ENCODE measurements around the gene CCDC137.
A peak's percentile ranks its signal among the peaks of the same experiment; 100 is the strongest.
"Not testable (repeated sequence)": the region's sequence is repeated elsewhere in the genome, so short reads cannot be mapped to it uniquely, and the experiment has no call there.

The CCDC137 gene

DNA sequence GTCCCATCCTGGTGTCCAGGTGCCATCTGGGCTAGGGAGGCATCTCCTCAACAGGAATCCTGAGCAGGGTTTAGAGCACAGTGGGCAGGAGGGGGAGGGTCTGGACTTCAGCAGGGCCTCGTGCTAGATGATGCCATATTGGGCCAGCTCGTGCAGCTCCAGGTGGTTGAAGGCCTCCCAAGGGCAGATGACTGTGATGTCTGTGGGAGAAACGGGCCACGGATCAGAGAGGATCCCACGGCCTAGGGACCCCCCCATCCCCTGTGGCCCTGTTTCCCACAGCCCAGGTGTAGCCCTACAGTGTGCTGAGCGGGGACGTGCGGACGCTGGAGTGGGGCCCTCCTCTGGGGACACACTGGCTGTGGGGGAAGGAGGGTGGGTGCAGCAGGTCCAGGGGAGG, 15.6 kb upstream of the CCDC137 start:
- no peak for DNase-seq (ENCODE audit: low read depth in 2 of 2)

DNA sequence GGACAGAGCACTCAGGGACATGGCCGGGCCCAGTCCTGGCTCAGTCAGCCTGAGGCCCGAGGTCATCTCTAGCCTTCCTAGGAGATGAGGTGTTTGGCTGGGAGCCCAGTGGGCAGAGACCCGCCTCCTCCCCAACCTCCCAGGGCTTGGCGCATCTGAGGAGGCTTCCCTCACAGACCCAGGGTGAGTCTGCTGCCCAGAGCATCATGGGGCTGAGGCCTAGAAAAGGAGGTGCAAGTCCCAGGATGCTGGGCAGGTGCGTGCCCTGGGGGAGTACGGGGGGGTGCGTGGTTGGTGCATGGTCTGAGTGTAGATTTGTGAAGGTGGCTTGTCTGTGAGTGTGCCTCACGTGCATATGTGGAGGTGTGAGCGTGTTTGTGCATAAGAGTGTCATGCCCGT, 14.8 kb upstream of the CCDC137 start:
- no peak for DNase-seq (ENCODE audit: low read depth in 2 of 2)

DNA sequence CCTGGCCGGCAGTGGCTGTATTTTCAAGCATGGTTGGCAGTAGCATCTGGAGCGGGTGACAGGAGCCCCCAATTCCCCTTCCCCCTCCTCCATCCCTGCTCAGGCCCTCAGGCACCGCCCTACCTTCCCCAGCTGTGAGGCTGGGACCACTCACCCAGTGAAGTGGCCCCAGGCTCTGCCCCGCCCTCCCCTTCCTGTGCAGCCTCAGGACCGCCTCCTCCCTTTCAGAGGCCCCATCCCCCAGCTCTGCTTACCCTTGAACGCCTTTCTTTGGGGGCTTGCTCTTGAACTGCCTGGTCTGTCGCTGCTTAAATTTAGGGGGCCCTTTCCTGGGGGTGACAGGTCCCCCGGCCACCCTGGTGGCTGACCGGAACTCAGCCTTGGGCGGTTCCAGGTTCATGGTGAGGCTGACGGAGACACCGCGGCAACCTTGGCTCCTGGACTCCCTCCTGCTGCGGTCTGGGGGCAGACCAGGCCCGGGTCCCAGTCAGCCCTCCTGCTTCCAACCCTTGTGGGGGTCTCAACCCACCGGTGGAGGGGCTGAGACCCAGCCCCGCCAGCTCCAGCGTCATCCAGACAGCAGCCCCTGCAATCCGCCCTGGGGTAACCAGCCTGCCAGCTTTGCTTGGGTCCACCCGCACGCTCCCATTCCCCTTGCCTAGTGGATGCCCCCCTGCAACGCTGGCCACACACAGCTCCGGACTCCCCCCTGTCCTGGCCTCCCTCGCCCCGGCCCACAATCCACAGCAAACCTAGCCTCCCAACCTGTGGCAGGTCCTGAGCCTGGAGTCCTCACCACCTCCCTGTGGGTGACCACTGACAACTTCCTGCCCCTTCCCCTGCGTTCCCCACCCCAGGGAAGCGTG, 13.4 kb upstream of the CCDC137 start:
- no peak for DNase-seq (ENCODE audit: low read depth in 2 of 2)

DNA sequence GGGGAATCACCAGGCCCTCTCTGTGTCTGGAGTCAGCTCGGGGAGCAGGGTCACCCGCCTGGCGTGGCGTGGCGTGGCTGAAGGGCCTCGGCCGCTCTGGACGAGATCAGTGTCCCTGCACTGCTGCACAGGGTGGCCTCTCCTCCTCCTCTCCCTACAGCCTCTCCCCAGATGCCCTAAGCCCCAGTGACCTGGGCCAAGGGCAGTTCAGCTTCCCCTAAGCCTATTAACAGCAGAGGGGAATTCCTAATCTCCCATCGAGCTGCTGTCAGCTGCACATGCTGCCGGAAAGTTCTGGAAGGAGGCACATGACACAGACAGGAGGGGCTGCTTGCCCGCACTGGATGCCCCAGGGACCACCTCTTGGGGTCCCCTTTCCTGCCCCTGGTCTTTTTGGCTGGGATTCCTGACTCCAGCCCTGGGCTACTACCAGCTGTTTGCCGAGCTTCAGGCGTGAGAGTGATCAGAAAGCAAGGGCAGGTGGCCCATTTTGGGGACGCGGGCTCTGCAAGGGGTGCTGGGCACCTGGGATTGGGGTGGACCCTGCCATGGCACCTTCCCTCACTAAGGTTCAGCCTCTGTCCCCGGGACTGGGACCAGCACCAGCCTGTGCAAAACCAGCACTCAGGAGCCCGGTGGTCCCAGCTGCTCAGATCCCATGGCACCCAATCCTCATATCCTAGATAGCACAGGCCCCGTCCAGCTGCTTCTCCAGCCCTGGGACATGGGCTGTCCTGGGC, 11.0 kb upstream of the CCDC137 start:
- DNase-seq (ENCODE audit: low read depth in 2 of 2): no peak

DNA sequence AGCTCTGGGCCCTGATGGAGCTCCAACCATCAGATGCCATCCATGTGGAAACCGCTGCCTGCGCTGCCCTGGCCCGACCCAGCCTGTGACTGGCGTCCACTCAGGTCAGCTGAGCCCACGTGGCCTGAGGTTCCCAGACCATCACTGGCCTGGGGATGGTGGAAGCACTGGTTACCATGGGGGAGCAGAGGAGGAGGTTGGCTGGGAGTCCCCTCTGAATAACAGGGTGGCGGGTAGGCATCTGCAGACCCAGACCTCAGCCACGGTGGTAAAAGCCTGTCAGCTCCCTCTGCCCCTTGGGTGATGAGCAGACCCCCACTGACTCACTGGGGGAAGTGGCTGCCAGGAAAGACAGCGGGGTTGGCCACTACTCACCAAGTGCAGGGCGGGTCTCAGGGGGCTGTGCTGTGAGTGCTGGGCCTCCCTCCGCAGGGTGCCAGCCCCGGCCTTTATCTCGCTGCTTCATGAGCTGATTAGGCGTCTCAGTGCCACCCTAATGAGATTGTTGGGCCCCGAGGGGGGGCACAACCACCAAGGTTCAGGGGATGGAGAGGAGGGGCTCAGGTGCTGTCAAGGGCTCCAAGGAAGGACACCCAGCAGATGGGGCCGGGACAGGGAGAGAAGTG, 10.3 kb upstream of the CCDC137 start, which contains the start of gene PDE6G:
PDE6G (minus strand) TSS at position 425 of the 626 bp plus-strand sequence. CDS start 3,237 bp downstream, outside the sequence.
- DNase-seq (ENCODE audit: low read depth in 2 of 2): no peak

DNA sequence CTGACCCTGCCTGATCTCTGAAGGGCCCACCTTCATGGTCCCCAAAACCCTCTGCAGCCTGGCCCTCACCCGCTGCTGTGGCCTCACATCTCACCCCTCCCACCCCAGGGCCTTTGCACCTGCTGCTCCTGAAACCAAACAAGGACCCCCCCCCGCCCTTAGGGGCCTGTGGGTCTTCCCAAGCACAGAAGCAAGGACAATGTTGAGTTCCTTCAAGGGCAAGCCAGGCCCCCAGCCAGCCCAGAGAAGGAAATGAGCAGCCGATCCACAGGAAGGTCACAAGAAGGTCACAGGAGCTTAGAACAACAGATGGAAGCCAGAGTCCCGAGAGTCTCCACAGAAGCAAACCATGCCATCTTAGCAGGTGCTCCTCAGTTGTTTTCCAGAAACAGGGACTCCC, 9.7 kb upstream of the CCDC137 start:
- DNase-seq (ENCODE audit: low read depth in 2 of 2): no peak

DNA sequence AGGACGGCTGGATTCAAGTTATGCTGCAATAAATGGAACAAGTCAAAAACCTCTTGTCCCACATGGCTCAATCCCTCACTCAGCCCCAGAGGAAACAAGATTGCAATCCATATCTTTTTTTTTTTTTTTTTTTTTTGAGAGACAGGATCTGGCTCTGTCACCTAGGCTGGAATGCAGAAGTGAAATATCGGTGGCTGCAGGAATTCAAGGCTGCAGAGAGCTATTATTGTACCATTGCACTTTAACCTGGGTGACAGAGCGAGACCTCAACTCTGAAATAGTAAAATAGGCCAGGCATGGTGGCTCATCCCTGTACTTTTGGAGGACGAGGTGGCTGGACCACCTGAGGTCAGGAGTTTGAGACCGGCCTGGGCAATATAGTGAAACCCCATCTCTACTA, 7.5 kb upstream of the CCDC137 start:
- DNase-seq (ENCODE audit: low read depth in 2 of 2): no peak

DNA sequence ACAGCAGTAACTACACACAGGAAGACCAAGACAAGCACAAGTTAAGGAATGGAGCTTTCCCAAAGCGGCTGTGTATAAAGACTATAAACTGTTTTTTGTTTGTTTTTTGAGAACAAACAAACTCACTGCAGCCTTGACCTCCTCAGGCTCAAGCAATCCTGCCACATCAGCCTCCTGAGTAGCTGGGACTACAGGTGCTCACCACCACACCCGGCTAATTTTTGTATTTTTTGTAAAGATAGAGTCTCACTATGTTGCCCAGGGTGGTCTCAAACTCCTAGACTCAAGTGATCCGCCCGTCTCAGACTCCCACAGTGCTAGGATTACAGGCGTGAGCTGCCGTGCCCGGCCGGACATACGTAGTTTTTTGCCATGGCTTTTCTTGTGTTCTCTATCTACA, 6.1 kb upstream of the CCDC137 start:
- DNase-seq (ENCODE audit: low read depth in 2 of 2): no peak

DNA sequence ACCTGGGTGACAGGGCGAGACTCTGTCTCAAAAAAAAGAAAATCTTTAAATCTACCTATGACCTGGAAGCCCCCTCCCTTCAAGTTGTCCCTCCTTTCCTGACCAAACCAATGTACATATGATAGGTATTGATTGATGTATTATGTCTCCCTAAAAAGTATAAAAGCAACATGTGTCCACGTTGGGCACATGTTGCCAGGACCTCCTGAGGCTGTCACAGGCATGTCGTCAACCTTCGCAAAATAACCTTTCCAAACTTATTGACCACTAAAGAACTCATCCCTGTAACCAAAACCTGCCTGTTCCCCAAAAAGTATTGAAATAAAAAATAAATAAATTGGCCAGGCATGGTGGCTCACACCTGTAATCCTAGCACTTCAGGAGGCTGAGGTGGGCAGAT, 4.5 kb upstream of the CCDC137 start:
- no peak for DNase-seq (ENCODE audit: low read depth in 2 of 2)

DNA sequence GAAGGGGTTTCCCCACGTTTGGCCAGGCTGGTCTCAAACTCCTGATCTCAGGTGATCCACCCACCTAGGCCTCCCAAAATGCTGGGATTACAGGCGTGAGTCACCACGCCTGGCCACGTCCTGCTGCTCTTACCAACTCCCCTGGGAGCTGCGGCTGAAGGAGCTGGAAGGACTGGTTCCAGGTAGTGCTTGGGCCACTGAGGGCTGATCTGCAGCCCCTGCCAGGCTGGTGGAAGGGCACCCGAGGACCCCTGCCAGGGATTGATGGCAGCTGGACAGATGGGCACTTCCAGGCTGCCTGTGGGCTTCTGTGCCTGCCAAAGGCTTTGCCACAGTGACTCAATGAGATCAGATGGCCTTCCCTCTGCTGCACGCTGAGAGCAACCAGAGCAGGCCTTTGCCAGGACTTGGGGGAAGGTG, 2.5 kb upstream of the CCDC137 start:
- no peak for DNase-seq (ENCODE audit: low read depth in 2 of 2)

DNA sequence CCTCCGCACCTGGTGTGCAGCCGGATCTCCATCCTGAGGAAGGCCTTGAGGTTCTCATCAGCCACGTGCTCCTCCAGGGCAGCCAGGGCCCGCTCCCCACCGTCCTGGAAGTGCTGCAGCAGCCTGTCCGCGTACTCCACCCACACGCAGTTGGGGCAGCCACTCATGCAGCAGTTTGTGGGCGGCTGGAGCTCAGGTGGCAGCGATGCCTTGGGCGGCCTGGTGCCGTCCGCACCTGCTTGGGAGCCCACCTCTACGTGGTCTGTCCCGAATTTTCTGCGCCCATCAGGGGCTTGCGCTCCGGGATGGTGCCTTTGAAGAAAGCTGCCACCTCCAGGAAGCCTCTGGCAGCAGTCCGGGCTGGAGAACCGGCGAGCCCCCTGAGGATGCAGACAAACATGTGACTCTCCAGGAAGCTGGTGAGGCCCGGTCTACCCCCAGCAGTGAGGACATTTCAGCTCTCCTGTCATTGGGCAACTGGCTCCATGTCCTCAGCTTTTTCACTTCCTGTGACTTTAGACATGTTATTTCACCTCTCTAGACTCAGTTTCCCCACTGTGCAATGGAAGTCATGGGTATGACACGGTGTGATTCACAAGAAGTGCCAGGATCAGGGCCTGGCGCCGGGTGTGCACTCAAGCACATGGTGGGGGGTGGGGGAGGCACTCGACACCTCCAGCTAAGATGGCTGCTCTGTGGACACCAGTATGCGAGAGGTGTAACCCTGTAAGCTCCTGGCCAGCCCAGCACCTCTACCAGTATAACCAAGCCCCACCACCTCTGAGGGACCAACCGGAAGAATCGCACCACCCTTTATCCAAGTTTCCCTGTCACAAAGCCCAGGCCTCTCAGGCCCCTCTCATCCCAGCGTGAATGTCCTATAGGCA, 1.1 kb upstream of the CCDC137 start:
- DNase-seq (ENCODE audit: low read depth in 2 of 2): peak; percentile 61 to 64

DNA sequence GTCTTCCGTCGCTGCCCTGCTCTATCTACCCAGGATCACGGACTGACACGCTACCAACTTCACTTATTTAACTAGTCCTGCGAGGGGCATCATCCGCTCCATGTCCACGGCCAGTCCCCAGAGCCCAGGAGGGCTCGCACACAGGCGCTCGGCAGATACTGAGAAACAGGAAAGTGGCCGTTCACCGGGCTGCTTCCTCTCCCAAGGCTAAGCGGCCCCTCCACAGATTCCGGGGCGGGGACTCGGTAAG, 520 bp upstream of the CCDC137 start:
- peak in 1 of 2 donors; percentile 15 for DNase-seq (ENCODE audit: low read depth in 2 of 2)

DNA sequence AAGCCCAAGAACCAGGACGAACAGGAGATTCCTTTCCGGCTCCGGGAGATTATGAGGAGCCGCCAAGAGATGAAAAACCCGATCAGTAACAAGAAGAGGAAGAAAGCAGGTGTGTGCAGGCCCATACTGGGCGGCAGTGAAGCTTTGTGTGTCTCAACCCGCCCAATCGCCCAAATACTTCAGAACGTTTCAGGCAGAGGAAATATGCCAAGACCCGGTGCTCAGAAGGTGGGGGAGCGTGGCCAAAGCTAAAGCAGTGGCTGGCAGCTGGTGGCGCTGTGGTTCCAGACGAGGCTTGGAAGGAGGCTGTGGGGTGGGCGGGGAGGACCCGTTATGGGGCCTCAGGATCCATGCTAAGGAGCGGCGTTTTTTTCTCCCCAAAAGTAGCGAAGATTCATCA, 1.2 kb downstream of the CCDC137 start:
- no peak for DNase-seq (ENCODE audit: low read depth in 2 of 2)

DNA sequence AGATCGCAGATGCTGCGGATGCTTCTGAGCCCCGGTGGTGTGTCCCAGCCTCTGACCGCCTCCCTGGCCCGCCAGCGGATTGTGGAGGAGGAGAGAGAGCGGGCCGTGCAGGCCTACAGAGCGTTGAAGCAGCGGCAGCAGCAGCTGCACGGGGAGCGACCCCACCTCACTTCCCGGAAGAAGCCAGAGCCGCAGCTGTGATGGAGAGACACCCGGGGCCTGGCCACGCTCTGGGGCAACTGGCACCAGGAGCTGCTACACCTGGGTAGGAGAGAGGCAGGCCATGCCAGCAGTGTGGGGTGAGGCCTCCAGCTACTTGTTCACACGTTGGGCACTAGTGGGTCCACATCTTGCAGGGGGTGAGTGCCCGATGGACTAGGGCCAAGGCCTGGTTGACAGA, 6.0 kb downstream of the CCDC137 start:
- no peak for DNase-seq (ENCODE audit: low read depth in 2 of 2)

DNA sequence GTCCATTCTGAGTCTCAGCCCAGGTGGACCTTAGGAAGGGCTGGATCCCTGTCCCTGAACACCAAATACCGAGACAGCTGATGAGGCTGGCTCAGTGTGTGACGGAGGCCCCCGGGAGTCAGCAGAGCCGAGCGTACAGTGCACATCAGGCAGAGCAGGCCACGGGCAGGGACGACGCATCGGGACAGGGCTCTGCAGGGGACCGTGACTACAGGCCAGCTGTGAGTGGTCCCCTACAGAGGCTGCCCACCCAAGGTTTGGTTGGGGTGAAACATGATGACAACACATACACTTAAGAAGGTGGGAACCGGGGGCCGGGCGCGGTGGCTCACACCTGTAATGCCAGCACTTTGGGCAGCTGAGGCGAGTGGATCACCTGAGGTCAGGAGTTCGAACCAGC, 6.4 kb downstream of the CCDC137 start:
- DNase-seq (ENCODE audit: low read depth in 2 of 2): no peak

DNA sequence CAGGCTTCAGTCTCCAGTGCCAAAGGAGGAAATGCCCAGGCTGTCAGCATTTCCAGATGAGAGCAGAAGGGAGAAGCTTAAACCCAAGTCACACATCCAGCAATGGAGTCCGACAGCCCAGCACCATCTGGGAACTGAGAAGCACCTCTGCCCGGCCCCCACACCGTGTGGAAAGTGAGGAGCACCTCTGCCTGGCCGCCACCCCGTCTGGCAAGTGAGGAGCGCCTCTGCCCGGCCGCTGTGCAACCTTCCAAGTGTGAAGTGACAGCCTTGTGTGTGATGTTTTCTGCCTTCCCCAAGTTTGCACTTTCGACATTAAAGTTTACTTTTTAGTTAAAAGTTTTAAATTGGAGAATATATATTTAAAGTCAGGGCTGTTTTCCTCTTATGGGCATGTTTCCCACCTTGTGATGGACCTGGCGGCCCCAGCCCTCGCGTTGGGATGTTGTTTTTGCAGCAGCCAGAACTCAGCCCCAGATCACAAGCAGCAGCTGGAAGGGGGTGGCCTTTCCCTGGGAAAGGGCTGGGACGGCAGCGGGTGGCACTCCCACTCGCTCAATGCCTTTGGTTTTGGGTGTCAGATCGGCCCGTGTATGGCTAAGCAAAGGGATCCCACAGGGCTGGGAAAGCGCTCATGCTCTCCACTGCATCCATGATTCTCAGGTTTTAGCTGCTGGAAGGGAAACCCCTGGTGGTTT, 7.2 kb downstream of the CCDC137 start:
- DNase-seq (ENCODE audit: low read depth in 2 of 2): no peak

DNA sequence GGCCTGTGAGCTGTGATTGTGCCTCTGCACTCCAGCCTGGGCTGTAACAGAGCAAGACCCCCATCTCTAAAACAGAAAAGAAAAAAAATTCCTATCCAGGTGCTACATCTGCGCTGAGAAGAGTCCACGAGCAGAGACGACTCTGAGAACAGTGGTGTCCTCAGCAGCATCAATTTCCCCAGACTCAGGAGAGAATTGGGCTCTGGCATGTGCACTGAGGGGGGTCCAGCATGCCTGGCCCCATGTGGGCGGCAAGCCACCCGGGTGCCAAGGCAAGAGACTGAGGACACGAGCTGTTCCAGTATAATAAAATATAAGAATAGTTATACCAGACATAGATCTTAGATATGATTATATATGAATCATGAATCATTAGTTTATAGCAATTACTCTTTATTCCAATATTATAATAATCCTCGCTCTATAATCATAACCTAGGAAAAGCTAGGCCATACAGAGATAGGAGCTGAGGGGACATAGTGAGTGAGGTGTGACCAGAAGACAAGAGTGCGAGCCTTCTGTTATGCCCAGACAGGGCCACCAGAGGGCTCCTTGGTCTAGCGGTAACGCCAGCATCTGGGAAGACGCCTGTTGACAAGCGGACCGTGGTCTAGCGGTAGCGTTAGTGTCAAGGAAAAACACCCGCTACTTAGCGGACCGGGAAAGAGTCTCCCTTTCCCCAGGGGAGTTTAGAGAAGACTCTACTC, 9.1 kb downstream of the CCDC137 start:
- not testable (repeated sequence) for DNase-seq (ENCODE audit: low read depth in 2 of 2)

DNA sequence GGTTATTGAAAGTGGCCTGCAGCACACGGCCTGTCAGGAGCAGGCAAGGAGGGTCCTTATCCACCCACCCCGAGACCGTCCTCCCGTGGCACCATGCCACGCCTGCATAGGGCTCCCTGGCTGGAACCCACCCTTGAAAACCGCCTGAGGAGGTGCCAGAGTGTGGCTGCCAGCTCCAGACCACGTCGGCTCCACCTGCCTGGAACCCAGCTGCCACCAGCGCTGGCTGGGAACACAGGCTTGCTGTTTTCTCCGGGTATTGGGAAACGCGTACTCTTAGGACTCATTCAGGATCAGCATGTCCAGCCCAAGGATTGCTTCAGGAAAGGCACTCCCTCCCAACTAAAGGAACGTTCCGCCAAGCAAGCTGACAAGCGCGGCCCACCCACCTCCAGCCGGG, 10.4 kb downstream of the CCDC137 start:
- DNase-seq (ENCODE audit: low read depth in 2 of 2): no peak

DNA sequence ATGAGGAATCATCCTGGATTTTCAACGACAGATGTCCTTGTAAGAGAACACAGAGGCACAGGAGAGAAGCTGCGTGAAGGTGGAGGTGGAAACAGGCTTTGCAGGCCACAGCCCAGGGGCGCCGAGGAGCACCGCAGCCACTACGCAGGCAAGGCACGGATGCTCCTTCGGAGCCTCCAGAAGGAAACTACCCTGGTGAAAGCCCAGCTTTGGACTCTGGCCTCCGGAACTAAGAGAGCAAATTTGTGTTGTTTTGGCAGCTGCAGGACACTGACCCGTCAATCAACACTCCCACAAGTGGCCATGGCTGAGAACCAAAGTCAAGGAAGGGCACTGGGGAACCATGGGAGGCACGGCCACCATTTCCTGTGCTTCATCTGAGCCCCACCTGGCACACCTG, 13.6 kb downstream of the CCDC137 start:
- no peak for DNase-seq (ENCODE audit: low read depth in 2 of 2)

DNA sequence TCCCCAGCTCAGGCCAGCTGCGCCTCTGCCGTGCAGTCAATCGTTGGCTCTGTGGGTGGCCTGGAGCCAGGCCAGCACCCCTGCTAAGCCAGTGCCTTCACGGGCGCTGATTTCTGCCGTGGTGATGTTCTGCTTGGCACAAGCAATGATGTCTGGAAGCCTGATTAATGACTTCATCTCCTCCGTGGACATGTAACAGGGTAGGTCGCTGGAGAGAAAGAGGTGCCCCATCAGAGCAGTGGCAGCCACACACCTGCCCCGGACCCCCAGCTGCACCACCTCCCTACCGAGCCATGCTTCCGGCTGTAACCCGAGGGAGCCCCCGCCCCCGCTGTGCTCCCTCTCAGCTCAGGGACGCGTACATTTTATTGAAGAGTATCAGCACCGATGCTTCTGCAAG, 15.1 kb downstream of the CCDC137 start:
- DNase-seq (ENCODE audit: low read depth in 2 of 2): no peak

Measured in stimulated activated CD4-positive, alpha-beta T cell treated with anti-CD3 and anti-CD28 coated beads, Interleukin-4, amount 100 ng/mL, for 48 hours (primary cell).